Common myeloid progenitor, CD34-positive (primary cell): ENCODE results near the gene GHRHR.

Experiments used
- CTCF ChIA-PET: fragments of 350-600 bp; sonication (Branson Sonifier 250); formaldehyde crosslinking; loops from one replicate; lab custom pipeline; 2021; ENCODE audit warnings: antibody characterized with exemption; lab: Charles Lee
- POLR2A ChIA-PET: fragments of 350-600 bp; sonication (Branson Sonifier 250); formaldehyde crosslinking; loops from one replicate; lab custom pipeline; 2021; ENCODE audit warnings: antibody characterized with exemption; lab: Charles Lee
- DNase-seq, 3 donors: peaks; one replicate each; pipeline versions ENCODE4 v3.0.0 to v3.0.0-alpha.2; 2013
- H3K27ac ChIP-seq, 2 experiments: 1 replicate in 1 of 2; 2 replicates in 1 of 2; pipeline ENCODE4 v1.7.0; 2013; ENCODE audit warnings: inconsistent platforms in 2 of 2, low read length in 2 of 2, mild to moderate bottlenecking in 2 of 2, low read depth in 1 of 2, moderate library complexity in 1 of 2; ENCODE audit not compliant: severe bottlenecking in 2 of 2, insufficient read depth in 1 of 2, poor library complexity in 1 of 2
- H3K27me3 ChIP-seq, 5 experiments: replicated peaks in 2 of 5; 1 replicate in 3 of 5; 2 replicates in 2 of 5; pipeline versions ENCODE4 v1.6.1 to v1.7.0; 2013; ENCODE audit warnings: low read length in 4 of 5, mild to moderate bottlenecking in 2 of 5, moderate library complexity in 2 of 5, inconsistent platforms in 1 of 5; ENCODE audit not compliant: insufficient read depth in 5 of 5, control insufficient read depth in 4 of 5
- H3K36me3 ChIP-seq, 4 experiments: 1 replicate in 2 of 4; 2 replicates in 2 of 4; pipeline versions ENCODE4 v1.6.1 to v1.7.0; 2013; ENCODE audit warnings: low read length in 3 of 4, control low read depth in 1 of 4, mild to moderate bottlenecking in 1 of 4; ENCODE audit not compliant: control insufficient read depth in 4 of 4, insufficient read depth in 4 of 4
- H3K4me1 ChIP-seq, 4 experiments: 1 replicate in 3 of 4; 2 replicates in 1 of 4; pipeline versions ENCODE4 v1.6.1 to v1.7.1; 2013; ENCODE audit warnings: low read length in 3 of 4, mild to moderate bottlenecking in 3 of 4, control low read depth in 1 of 4, inconsistent platforms in 1 of 4, moderate library complexity in 1 of 4; ENCODE audit not compliant: control insufficient read depth in 4 of 4, insufficient read depth in 4 of 4; ENCODE audit errors: control extremely low read depth in 1 of 4
- H3K4me3 ChIP-seq, 7 experiments: 1 replicate in 4 of 7; 2 replicates in 3 of 7; pipeline versions ENCODE4 v1.5.1 to v1.7.0; 2013; ENCODE audit warnings: mild to moderate bottlenecking in 7 of 7, low read length in 6 of 7, moderate library complexity in 6 of 7, inconsistent platforms in 2 of 7, low read depth in 2 of 7, control low read depth in 1 of 7; ENCODE audit not compliant: insufficient read depth in 4 of 7, control insufficient read depth in 1 of 7; ENCODE audit errors: extremely low read depth in 1 of 7
- H3K9me3 ChIP-seq, 5 experiments: 1 replicate in 4 of 5; 2 replicates in 1 of 5; pipeline versions ENCODE4 v1.6.1 to v1.7.1; 2013; ENCODE audit warnings: low read length in 4 of 5, mild to moderate bottlenecking in 2 of 5, inconsistent platforms in 1 of 5, low read depth in 1 of 5, moderate library complexity in 1 of 5; ENCODE audit not compliant: control insufficient read depth in 4 of 5, insufficient read depth in 2 of 5; ENCODE audit errors: control extremely low read depth in 1 of 5
- WGBS: methylation state at CpG from one replicate; pipeline ENCODE4 v1.1.5; 2013; ENCODE audit not compliant: insufficient coverage; 5-methylcytosine and 5-hydroxymethylcytosine counted together

Gene GHRHR

DNA sequence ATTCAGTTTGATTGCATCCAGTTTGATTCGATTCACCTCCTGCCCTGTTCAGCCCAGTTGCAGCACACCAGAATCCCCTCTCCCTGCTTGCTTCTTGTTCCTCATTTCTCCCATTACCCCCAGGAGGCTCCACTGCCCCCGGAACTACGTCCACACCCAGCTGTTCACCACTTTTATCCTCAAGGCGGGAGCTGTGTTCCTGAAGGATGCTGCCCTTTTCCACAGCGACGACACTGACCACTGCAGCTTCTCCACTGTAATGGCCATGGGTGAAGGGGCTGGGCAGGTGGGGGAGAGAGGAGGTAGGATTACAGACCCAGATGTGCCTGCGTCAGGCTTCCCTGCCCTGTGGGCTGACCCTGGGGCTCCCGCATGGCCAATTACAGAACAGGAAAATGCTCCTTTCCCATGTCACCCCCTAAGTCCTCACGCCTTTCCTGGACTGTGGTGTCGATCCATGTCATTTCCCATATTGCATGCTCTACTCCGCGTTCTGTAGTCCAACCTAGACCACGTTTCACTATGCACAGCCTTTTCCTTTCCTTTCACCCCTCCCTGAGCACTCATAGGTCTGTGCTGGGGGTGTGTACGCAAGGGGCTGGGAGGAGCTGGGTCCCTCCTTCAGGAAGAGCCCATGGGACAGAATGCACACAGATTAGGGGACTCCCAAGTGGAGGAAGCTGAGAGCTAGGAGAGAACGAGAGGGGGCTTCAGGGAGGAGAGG is 8.2 kb downstream of the GHRHR start:
- ChIA-PET POLR2A (no interaction called here), CTCF (interaction anchor here (1.1 to 1.6 kb wide), 5 partner anchors 11 to 170 kb away, joined by 3 to 5 read pairs (median 3); no protein-coding TSS in a partner anchor)
- Histone ChIP-seq H3K36me3 (no peaks in the 10 kb centered on the region), H3K9me3 (no peaks in the 10 kb centered on the region), H3K4me3 (no peak overlapping the region), H3K27me3 (peaks cover 0 to 12% (median 5%) of the 10 kb centered on the region in 5 experiments), H3K27ac (no peak overlapping the region), H3K4me1 (peaks cover 0 to 8% (median 2%) of the 10 kb centered on the region in 4 experiments)
- 54% methylated on average over 11 of the region's 15 CpGs for WGBS
- DNase-seq, result no peak

DNA sequence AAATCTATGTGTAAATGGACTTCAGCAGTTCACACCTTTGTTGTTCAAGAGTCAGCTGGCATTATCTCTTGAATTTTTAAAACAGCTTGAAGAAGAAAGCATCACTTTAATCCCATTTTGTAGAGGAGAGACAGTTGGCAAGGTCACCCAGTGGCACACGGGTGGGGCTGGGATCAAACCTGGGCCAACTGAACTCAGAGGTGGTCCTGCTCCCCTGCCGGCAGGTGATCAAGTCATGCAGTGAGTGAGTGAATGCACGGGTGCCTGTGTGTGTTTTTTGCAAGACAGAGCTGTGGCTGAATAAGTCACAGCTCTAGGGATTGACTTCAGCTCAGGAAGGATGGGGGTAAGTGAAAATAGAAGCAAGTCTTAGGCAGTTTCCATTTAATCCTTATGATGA is 9.5 kb downstream of the GHRHR start:
- no peak for DNase-seq
- Histone ChIP-seq H3K4me1 (peaks cover 0 to 8% (median 2%) of the 10 kb centered on the region in 4 experiments), H3K36me3 (no peaks in the 10 kb centered on the region), H3K27me3 (peaks cover 0 to 12% (median 7%) of the 10 kb centered on the region in 5 experiments), H3K27ac (no peak overlapping the region), H3K4me3 (no peak overlapping the region), H3K9me3 (no peaks in the 10 kb centered on the region)
- ChIA-PET POLR2A (no interaction called here), CTCF (interaction anchor here (0.6 to 2.4 kb wide), 12 partner anchors 8 to 176 kb away, joined by 3 to 7 read pairs (median 3); no protein-coding TSS in a partner anchor)
- 93% methylated on average over 3 of the region's 3 CpGs for WGBS

DNA sequence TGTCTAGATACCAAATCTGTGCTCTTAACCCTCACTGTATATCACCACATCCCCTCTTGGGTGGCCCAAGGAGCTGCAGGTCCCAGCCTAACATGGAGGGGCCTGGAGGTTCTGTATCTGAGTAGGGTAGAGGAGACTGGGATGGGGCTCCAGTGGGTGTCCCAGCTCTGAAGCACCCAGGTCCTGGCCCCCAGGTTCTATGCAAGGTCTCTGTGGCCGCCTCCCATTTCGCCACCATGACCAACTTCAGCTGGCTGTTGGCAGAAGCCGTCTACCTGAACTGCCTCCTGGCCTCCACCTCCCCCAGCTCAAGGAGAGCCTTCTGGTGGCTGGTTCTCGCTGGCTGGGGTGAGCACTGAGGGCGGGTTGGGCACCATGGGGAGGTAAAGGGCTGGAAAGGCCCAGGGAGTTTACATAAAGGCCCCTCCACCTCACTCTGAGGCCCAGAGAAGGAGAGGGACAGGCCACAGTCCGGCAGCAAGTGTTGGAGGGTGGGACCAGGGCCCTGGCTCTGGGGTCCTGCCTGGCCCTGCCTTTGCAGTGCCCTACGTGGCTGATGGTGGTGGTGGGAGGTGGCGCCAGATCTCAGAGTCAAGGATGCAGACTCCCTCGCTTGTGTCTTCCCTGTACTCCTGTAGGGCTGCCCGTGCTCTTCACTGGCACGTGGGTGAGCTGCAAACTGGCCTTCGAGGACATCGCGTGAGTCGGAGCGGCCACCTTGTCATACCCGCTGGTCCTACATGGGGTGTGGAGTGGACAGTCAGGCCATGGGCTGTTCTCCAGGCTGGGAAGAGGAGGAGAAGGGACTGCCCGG is 10.2 kb downstream of the GHRHR start:
- no peak for DNase-seq
- Histone ChIP-seq H3K4me3 (no peak overlapping the region), H3K27ac (no peak overlapping the region), H3K27me3 (peaks cover 0 to 17% (median 7%) of the 10 kb centered on the region in 5 experiments), H3K9me3 (no peaks in the 10 kb centered on the region), H3K4me1 (peaks cover 0 to 8% (median 2%) of the 10 kb centered on the region in 4 experiments), H3K36me3 (no peaks in the 10 kb centered on the region)
- POLR2A ChIA-PET, result no interaction called here
- CTCF ChIA-PET, result interaction anchor here (0.6 to 2.4 kb wide), 14 partner anchors 9 to 176 kb away, joined by 3 to 7 read pairs (median 3); no protein-coding TSS in a partner anchor
- 91% methylated on average over 9 of the region's 18 CpGs for WGBS

DNA sequence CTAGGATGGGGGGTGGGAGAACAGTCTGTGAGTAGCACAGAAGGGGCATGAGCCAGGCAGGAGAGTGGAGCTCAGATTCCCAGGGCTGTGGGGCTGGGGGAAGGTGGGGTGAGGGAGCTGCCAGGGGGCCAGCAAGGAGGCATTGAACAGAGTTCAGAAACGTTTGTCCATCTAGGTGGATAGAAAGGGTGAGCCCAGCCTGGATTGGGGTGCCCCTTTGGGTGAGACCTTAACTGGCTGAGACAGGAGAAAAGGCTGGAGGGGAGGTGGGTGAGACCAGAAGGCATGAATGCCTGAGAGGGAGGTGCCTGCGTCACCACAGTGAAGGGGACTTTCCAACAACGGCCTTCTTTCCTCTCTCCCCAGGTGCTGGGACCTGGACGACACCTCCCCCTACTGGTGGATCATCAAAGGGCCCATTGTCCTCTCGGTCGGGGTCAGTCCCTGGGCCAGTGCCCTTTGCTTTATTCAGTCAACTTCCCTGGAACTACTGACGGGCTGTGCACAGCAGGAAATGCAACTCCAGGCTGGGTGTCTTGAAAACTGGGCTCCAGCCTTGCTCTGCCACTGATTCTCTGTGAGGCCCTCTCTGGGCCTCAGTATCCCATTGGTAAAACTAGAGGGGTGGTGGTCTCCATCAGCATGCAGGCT is 11.0 kb downstream of the GHRHR start:
- peak; percentile 69 to 84 (median 82) for DNase-seq

DNA sequence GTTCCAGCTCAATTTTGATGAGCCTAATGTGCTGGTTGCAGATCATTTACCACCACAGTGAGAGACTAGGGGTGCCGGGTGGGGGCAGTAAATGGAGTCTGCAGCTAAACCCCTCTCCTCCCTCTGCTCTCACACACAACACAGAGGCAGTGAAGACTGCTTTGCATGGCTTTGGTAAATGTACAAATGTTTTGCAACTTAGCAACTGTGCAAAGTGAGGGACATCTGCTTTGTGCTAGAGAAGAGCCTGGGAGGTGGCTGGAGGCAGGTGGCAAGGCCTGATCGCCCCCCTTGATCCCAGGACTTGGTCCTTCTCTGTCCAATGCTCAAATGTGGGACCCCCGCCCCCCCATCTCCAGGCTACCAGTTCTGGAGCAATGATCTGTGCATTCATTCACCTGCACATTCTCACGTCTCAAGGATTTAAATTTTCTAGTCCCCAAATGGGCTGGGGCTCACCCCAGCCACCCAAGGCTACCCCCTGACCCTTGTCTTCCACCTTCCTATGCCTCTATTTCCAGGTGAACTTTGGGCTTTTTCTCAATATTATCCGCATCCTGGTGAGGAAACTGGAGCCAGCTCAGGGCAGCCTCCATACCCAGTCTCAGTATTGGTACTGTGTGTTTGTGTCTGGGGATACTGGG is 11.6 kb downstream of the GHRHR start:
- WGBS, result 98% methylated on average over 3 of the region's 5 CpGs
- no peaks in the 10 kb centered on the region for H3K36me3 ChIP-seq
- POLR2A ChIA-PET, result no interaction called here
- peaks cover 0 to 19% (median 7%) of the 10 kb centered on the region in 5 experiments for H3K27me3 ChIP-seq
- H3K9me3 ChIP-seq, result no peaks in the 10 kb centered on the region
- H3K4me1 ChIP-seq, result peaks cover 0 to 8% (median 2%) of the 10 kb centered on the region in 4 experiments
- H3K4me3 ChIP-seq, result no peak overlapping the region
- peak in 1 of 3 donors; percentile 18 for DNase-seq
- CTCF ChIA-PET, result interaction anchor here (0.9 to 2.4 kb wide), 6 partner anchors 10 to 174 kb away, joined by 3 to 7 read pairs (median 4); no protein-coding TSS in a partner anchor
- H3K27ac ChIP-seq, result no peak overlapping the region

More for the DNA sequence above, 11.0 kb downstream of the GHRHR start:
- no peak overlapping the region for H3K4me3 ChIP-seq
- H3K4me1 ChIP-seq, result peaks cover 0 to 8% (median 2%) of the 10 kb centered on the region in 4 experiments
- no peak overlapping the region for H3K27ac ChIP-seq
- ChIA-PET POLR2A (no interaction called here), CTCF (interaction anchor here (0.9 to 2.4 kb wide), 8 partner anchors 9 to 174 kb away, joined by 3 to 7 read pairs (median 4); no protein-coding TSS in a partner anchor)
- WGBS, result 28% methylated on average over 7 of the region's 7 CpGs
- H3K27me3 ChIP-seq, result peaks cover 0 to 20% (median 7%) of the 10 kb centered on the region in 5 experiments
- no peaks in the 10 kb centered on the region for H3K36me3 ChIP-seq
- H3K9me3 ChIP-seq, result no peaks in the 10 kb centered on the region

DNA sequence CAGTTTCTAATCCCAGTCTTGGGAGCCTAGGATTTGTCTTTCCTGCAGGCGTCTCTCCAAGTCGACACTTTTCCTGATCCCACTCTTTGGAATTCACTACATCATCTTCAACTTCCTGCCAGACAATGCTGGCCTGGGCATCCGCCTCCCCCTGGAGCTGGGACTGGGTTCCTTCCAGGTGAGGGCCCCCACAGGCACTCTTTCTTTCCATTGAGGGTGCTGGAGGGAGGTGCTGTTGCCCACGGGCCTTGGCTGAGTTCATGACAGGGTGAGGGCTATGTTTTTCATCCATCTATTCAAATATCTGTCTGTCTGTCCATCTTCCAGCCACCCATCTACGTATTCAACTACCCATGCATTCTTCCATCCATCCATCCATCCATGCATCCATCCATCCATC is 12.6 kb downstream of the GHRHR start:
- H3K9me3 ChIP-seq, result no peaks in the 10 kb centered on the region
- peaks cover 0 to 23% (median 10%) of the 10 kb centered on the region in 5 experiments for H3K27me3 ChIP-seq
- CTCF ChIA-PET, result no interaction called here
- 100% methylated on average over 3 of the region's 5 CpGs for WGBS
- H3K4me3 ChIP-seq, result no peak overlapping the region
- no peaks in the 10 kb centered on the region for H3K36me3 ChIP-seq
- no peak overlapping the region for H3K27ac ChIP-seq
- no peak for DNase-seq
- peaks cover 0 to 8% (median 2%) of the 10 kb centered on the region in 4 experiments for H3K4me1 ChIP-seq
- POLR2A ChIA-PET, result no interaction called here
